HEK293T (cell line): ENCODE data around the gene ACSF2.

Experiments used
- CTCF ChIA-PET: fragments of 350-600 bp; formaldehyde crosslinking; extraction: SDS; loops from one replicate; lab custom pipeline; 2021; ENCODE audit warnings: antibody characterized with exemption, inconsistent platforms; lab: Yijun Ruan, JAX
- POLR2A ChIA-PET: fragments of 350-600 bp; formaldehyde crosslinking; extraction: SDS; loops from one replicate; lab custom pipeline; 2020; ENCODE audit warnings: antibody characterized with exemption, inconsistent platforms; lab: Yijun Ruan, JAX
- DNase-seq: peaks from one replicate; pipeline ENCODE4 v3.0.0; 2012; ENCODE audit warnings: mixed read lengths; ENCODE audit errors: extremely low spot score
- ARNT ChIP-seq: fragments of 450-650 bp; IDR thresholded peaks from 2 replicates; pipeline ENCODE4 v1.6.1; 2017; ENCODE audit warnings: mild to moderate bottlenecking
- BHLHE40 ChIP-seq: fragments of 450-650 bp; IDR thresholded peaks from 2 replicates; pipeline ENCODE4 v1.6.1; 2016; ENCODE audit warnings: mild to moderate bottlenecking, moderate library complexity, borderline replicate concordance
- CTBP1 ChIP-seq: fragments of 450-650 bp; IDR thresholded peaks from 2 replicates; pipeline ENCODE4 v1.6.1; 2016; ENCODE audit warnings: borderline replicate concordance
- ELF4 ChIP-seq: fragments of 450-650 bp; IDR thresholded peaks from 2 replicates; pipeline ENCODE4 v1.6.1; 2017; ENCODE audit warnings: antibody characterized with exemption
- FOXA1 ChIP-seq: fragments of 450-650 bp; IDR thresholded peaks from 2 replicates; pipeline ENCODE4 v1.6.1; 2016; ENCODE audit warnings: mild to moderate bottlenecking
- FOXK2 ChIP-seq: fragments of 450-650 bp; IDR thresholded peaks from 2 replicates; pipeline ENCODE4 v1.6.1; 2016; ENCODE audit warnings: mild to moderate bottlenecking
- FOXM1 ChIP-seq: fragments of 450-650 bp; IDR thresholded peaks from 2 replicates; pipeline ENCODE4 v1.6.1; 2017; ENCODE audit warnings: mild to moderate bottlenecking, borderline replicate concordance
- HDGF ChIP-seq: fragments of 450-650 bp; IDR thresholded peaks from 2 replicates; pipeline ENCODE4 v1.6.1; 2017; ENCODE audit warnings: antibody characterized with exemption, borderline replicate concordance
- L3MBTL2 ChIP-seq: fragments of 450-650 bp; conservative IDR thresholded peaks from 2 replicates; pipeline ENCODE4 v1.6.1; 2016; ENCODE audit warnings: mild to moderate bottlenecking
- LEF1 ChIP-seq: fragments of 450-650 bp; IDR thresholded peaks from 2 replicates; pipeline ENCODE4 v1.6.1; 2017; ENCODE audit warnings: mild to moderate bottlenecking, borderline replicate concordance
- NFRKB ChIP-seq: fragments of 450-650 bp; IDR thresholded peaks from 2 replicates; pipeline ENCODE4 v1.6.1; 2016; ENCODE audit warnings: mild to moderate bottlenecking, moderate library complexity
- PKNOX1 ChIP-seq: fragments of 450-650 bp; IDR thresholded peaks from 2 replicates; pipeline ENCODE4 v1.6.1; 2016
- SP1 ChIP-seq: fragments of 450-650 bp; IDR thresholded peaks from 2 replicates; pipeline ENCODE4 v1.6.1; 2017
- SUZ12 ChIP-seq: fragments of 450-650 bp; IDR thresholded peaks from 2 replicates; pipeline ENCODE4 v1.6.1; 2016; ENCODE audit warnings: mild to moderate bottlenecking
- TARDBP ChIP-seq: fragments of 450-650 bp; IDR thresholded peaks from 2 replicates; pipeline ENCODE4 v1.6.1; 2016
- ZNF384 ChIP-seq: fragments of 450-650 bp; IDR thresholded peaks from 2 replicates; pipeline ENCODE4 v1.6.1; 2016

Gene ACSF2

DNA sequence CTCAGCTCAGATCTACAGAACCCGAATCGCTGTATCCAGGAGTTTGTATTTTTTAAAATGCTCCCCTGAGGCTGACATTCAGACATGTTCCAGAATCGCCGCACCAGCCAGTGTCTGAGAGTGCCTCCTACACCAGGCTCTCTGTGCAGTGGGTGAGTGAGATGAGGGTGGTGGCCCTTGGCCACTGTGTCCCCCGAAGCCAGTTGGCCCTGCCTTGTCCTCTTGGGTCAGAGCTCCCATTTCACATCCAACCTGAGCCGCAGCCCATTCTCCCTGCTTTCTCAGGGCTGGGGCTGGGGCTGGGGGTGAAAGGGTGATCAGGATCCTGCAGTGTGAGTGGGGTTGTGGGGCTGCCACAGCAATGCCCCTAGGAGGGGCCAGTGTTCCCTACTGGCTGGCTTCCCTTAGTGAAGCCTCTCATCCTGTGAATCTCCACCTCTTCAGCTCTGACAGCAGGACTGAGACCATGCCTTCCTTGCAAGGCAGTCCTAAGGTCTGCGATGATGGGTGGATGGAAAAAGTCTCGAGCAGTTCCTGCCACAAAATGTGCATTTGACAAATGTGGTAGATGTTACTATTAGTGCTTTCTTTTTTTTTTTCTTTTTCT is 69.3 kb downstream of the ACSF2 start:
- CTCF ChIA-PET: interaction anchor here (1.1 kb wide), 1 partner anchor 11 kb away, joined by 5 read pairs; no protein-coding TSS in a partner anchor
- POLR2A ChIA-PET: no interaction called here
- TF ChIP-seq TARDBP (no peak), HDGF (no peak), FOXM1 (no peak), L3MBTL2 (no peak), NFRKB (no peak), ZNF384 (no peak), LEF1 (no peak), BHLHE40 (no peak), FOXA1 (no peak), PKNOX1 (no peak), FOXK2 (no peak), CTBP1 (no peak), SUZ12 (no peak), ELF4 (no peak), ARNT (no peak), SP1 (no peak)
- DNase-seq: no peak

- TF ChIP-seq FOXK2: no peak
- no peak for TF ChIP-seq LEF1
- no peak for TF ChIP-seq SUZ12
- no peak for TF ChIP-seq ARNT
- TF ChIP-seq CTBP1: no peak
- TF ChIP-seq L3MBTL2: no peak
- no peak for TF ChIP-seq BHLHE40
- no peak for TF ChIP-seq FOXM1
- TF ChIP-seq PKNOX1: no peak
- TF ChIP-seq TARDBP: no peak
- no peak for TF ChIP-seq NFRKB
- no peak for TF ChIP-seq ZNF384
- TF ChIP-seq HDGF: no peak
- no peak for TF ChIP-seq FOXA1
- TF ChIP-seq SP1: no peak
- TF ChIP-seq ELF4: no peak
- POLR2A ChIA-PET: no interaction called here
These were observed 69.9 kb downstream of the ACSF2 start for GRCh38 chr17:50495918-50496317.

DNA sequence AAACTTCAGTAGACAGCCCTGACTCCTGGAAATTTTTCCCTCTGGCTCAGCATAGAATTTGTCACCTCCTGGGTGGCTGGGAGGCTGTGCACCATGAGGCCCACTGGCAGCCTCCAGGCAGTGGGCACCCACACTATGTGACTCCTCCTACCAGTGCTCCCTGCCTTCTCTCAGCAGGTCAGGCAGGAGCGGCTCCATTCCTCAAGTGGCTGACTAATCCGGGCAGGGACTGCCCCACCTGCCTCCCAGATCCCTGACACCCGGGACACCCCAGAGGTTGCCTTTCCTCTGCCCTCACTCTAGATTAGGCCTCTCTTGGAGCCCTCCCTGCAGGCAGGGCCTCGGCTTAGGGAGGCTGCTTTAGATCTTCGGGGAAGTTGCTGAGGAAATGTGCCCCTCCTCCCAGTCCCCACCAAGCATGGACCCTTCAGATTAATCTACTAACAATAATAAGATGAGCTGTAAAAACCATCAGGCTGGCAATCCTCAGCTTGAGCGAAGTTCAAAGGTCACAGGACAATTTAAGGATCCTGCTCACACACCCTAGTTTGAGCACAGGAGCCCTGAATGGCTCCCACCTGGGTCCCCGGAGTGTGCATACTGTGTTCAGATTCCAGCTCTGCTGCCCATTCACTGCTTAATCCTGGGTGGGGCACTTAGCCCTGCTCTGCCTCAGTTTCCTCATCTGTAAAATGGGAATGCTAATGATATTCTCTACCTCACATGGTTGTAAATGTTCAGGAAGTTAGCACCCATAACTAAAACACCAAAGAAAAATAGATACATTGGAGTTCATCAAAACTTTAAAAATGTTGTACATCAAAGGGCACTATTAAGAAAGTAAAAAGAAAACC is 72.2 kb downstream of the ACSF2 start:
- ChIA-PET CTCF (no interaction called here), POLR2A (no interaction called here)
- DNase-seq: no peak
- no peak for TF ChIP-seq TARDBP
- TF ChIP-seq LEF1: no peak
- TF ChIP-seq NFRKB: no peak
- TF ChIP-seq ARNT: no peak
- no peak for TF ChIP-seq L3MBTL2
- TF ChIP-seq SUZ12: no peak
- TF ChIP-seq FOXM1: no peak
- TF ChIP-seq FOXA1: no peak
- no peak for TF ChIP-seq BHLHE40
- no peak for TF ChIP-seq SP1
- TF ChIP-seq HDGF: no peak
- no peak for TF ChIP-seq FOXK2
- no peak for TF ChIP-seq ELF4
- no peak for TF ChIP-seq CTBP1
- no peak for TF ChIP-seq PKNOX1
- no peak for TF ChIP-seq ZNF384

More at GRCh38 chr17:50495918-50496317, 69.9 kb downstream of the ACSF2 start:
- CTCF ChIA-PET: interaction anchor here (1.1 kb wide), 1 partner anchor 12 kb away, joined by 5 read pairs; no protein-coding TSS in a partner anchor
- no peak for DNase-seq

- no peak for DNase-seq
- ChIA-PET CTCF (no interaction called here), POLR2A (no interaction called here)
- no peak for TF ChIP-seq SUZ12
These were observed 73.3 kb downstream of the ACSF2 start for GRCh38 chr17:50499270-50499669.

DNA sequence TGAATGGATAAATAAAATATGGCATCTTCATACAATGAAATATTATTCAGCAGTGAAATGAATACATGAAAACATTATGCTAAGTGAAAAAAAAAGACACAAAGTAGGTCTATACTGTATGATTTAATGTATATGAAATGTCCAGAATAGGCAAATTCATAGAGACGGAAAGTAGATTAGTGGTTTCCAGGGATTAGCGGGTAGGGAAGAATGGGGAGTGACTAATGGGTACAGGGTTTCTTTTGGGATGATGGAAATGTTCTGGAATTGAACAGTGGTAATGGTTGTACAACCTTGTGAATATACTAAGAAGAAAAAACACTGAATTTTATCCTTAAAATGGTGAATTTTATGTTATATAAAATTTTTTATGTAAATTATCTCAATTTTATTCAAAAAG is 73.7 kb downstream of the ACSF2 start:
- DNase-seq: no peak
- no peak for TF ChIP-seq PKNOX1
- TF ChIP-seq NFRKB: no peak
- TF ChIP-seq ARNT: no peak
- TF ChIP-seq ZNF384: no peak
- no peak for TF ChIP-seq HDGF
- TF ChIP-seq SUZ12: no peak
- no peak for TF ChIP-seq SP1
- no peak for TF ChIP-seq ELF4
- CTCF ChIA-PET: no interaction called here
- POLR2A ChIA-PET: no interaction called here
